Natural killer cell (primary cell): ENCODE results near the gene GTSF1L. TPM values are rescaled to one million over a fixed set of nuclear protein-coding genes. Genes with fewer than 3 reads are reported as not detected.

ENCODE experiments used
- ATAC-seq, 3 donors: fragments of 150-1000 bp in 2 of 3; fragments of 200-7000 bp in 1 of 3; cut with Tn5 transposase; 1 replicate in 1 of 3; 2 replicates in 2 of 3; pipeline ENCODE4 v1.10.0; 2021; ENCODE audit warnings: mild to moderate bottlenecking in 2 of 3, moderate library complexity in 2 of 3
- DNase-seq, 2 donors: peaks; one replicate each; pipeline versions ENCODE4 v3.0.0 to v3.0.0-alpha.2; 2013 to 2021; ENCODE audit warnings: mixed read lengths in 1 of 2
- H3K27ac ChIP-seq: one replicate; pipeline ENCODE4 v1.5.1; 2013; ENCODE audit warnings: mild to moderate bottlenecking, low read length
- H3K27me3 ChIP-seq: one replicate; pipeline ENCODE4 v1.6.1; 2013; ENCODE audit warnings: low read length; ENCODE audit not compliant: control insufficient read depth, insufficient read depth
- H3K36me3 ChIP-seq: one replicate; pipeline ENCODE4 v1.6.1; 2013; ENCODE audit warnings: low read length; ENCODE audit not compliant: control insufficient read depth, insufficient read depth
- H3K4me1 ChIP-seq: one replicate; pipeline ENCODE4 v1.6.1; 2013; ENCODE audit warnings: low read length; ENCODE audit not compliant: control insufficient read depth, insufficient read depth
- H3K4me3 ChIP-seq: one replicate; pipeline ENCODE4 v1.5.1; 2013; ENCODE audit warnings: low read length
- H3K9me3 ChIP-seq: one replicate; pipeline ENCODE4 v1.6.1; 2013; ENCODE audit warnings: low read length; ENCODE audit not compliant: control insufficient read depth, insufficient read depth
- H3K27ac Mint-ChIP-seq, 2 donors: one replicate each; pipeline ENCODE4 v1.8.0; 2022; ENCODE audit warnings: mild to moderate bottlenecking in 2 of 2, mixed read lengths in 2 of 2, moderate library complexity in 1 of 2
- H3K27me3 Mint-ChIP-seq, 2 donors: one replicate each; pipeline ENCODE4 v1.8.0; 2022; ENCODE audit warnings: low read depth in 2 of 2, mixed read lengths in 2 of 2
- H3K36me3 Mint-ChIP-seq: one replicate; pipeline ENCODE4 v1.8.0; 2022; ENCODE audit warnings: mixed read lengths
- H3K4me1 Mint-ChIP-seq, 2 donors: one replicate each; pipeline ENCODE4 v1.8.0; 2022; ENCODE audit warnings: mixed read lengths in 2 of 2
- H3K4me3 Mint-ChIP-seq: one replicate; pipeline ENCODE4 v1.8.0; 2022; ENCODE audit warnings: mild to moderate bottlenecking, moderate library complexity, mixed read lengths
- H3K9me3 Mint-ChIP-seq, 2 donors: one replicate each; pipeline ENCODE4 v1.8.0; 2022; ENCODE audit warnings: mixed read lengths in 2 of 2
- CTCF ChIP-seq: fragments of 200-600 bp; IDR thresholded peaks from one replicate; pipeline ENCODE4 v1.8.0; 2022; ENCODE audit warnings: antibody characterized with exemption
- WGBS: methylation state at CpG from one replicate; pipeline ENCODE4 v1.1.7; 2013; ENCODE audit warnings: missing lambda C conversion rate; ENCODE audit not compliant: insufficient coverage; 5-methylcytosine and 5-hydroxymethylcytosine counted together
- intact Hi-C: fragments of 100-400 bp; cut with micrococcal nuclease; formaldehyde crosslinking; loops from one replicate; pipeline ENCODE4 v1.14.2; 2022
- total RNA-seq, 4 donors: library from RNA; stranded (reverse); fragments of 120-200 nt in 1 of 4; gene quantifications; one replicate each; pipeline versions ENCODE4 v1.2.3 to v1.2.4, GENCODE V29; 2013 to 2022

Gene GTSF1L
- total RNA-seq, 3 donors from 2014 or later (not counting 1 experiment from before 2014, with no cell fraction given): not detected

- H3K4me1 ChIP-seq: no peaks in the 10 kb centered on the region
- WGBS: 87% methylated on average over 4 of the region's 4 CpGs
- TF ChIP-seq CTCF: no peak
- H3K27ac Mint-ChIP-seq: no peak overlapping the region
- no peak for DNase-seq
- H3K4me3 Mint-ChIP-seq: no peak overlapping the region
- no peak overlapping the region for H3K4me3 ChIP-seq
- H3K27ac ChIP-seq: no peak overlapping the region
- H3K27me3 Mint-ChIP-seq: no peaks in the 10 kb centered on the region
- no peaks in the 10 kb centered on the region for H3K9me3 ChIP-seq
- H3K27me3 ChIP-seq: no peaks in the 10 kb centered on the region
- no peaks in the 10 kb centered on the region for H3K9me3 Mint-ChIP-seq
- no peak for ATAC-seq
- H3K36me3 ChIP-seq: no peaks in the 10 kb centered on the region
- no peaks in the 10 kb centered on the region for H3K36me3 Mint-ChIP-seq
- H3K4me1 Mint-ChIP-seq: no peaks in the 10 kb centered on the region
- intact Hi-C loops: no loop called here
These were observed 3.6 kb downstream of the GTSF1L start for GRCh38 chr20:43723186-43723585.

DNA sequence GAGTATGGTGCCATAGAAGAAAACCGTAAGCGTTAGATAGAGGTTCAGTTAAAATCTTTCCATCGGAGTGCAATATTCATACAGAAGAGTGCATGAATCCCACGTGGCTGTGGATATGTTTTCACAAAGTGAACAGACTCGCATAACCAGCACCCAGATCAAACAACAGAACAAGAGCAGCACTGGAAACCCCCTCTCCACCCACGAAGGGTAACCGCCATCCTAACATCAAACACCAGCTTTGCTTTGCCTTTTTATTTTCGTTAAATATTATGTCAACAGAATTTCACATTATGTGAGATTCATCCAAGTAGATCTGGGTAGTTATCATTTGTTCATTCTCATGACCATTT, 4.7 kb downstream of the GTSF1L start:
- H3K27ac Mint-ChIP-seq: no peak overlapping the region
- TF ChIP-seq CTCF: no peak
- no peaks in the 10 kb centered on the region for H3K36me3 Mint-ChIP-seq
- no peak overlapping the region for H3K27ac ChIP-seq
- H3K4me3 Mint-ChIP-seq: no peak overlapping the region
- H3K4me3 ChIP-seq: no peak overlapping the region
- DNase-seq (peak in 1 of 2 donors; percentile 85), ATAC-seq (peak in 1 of 3 donors; percentile 48)
- no peaks in the 10 kb centered on the region for H3K4me1 ChIP-seq
- no peaks in the 10 kb centered on the region for H3K27me3 Mint-ChIP-seq
- no peaks in the 10 kb centered on the region for H3K27me3 ChIP-seq
- no peaks in the 10 kb centered on the region for H3K9me3 ChIP-seq
- 33% methylated on average over 8 of the region's 8 CpGs for WGBS
- no peaks in the 10 kb centered on the region for H3K4me1 Mint-ChIP-seq
- intact Hi-C loops: no loop called here
- no peaks in the 10 kb centered on the region for H3K9me3 Mint-ChIP-seq
- H3K36me3 ChIP-seq: no peaks in the 10 kb centered on the region

DNA sequence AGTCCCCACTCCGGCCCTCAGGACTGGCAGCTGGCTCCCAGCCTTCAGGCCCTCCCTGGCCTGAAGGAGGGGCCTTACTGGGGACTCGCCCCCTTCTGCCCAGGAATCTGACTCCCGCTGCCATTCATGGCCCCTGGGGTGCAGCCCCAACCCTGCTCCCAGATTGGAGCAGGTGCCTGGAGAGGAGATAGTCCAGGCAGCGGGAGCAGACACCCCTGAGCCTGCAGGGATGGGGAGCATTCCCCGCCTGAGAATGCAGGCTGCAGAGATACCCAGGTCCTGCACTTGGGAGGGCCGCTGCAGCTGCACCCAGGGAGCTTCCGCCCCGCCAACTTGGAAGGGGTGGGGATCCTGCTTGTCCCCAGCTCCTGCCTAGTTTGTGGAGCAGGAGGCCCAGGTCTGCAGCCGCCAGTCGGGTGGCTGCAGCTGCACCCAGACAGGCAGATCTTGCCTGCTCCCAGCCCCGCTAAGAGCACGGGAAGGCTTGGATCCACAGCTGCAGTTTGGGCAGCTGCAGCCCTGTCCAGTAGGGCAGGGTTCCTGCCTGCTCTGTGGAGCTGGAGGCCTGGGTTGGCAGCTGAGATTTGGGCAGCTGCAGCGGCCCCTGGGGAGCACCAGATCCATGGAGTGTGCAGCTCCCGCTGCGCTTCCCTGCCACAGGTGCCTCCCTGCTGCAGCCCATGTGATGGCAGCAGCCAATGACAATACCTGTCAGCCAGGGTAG, 5.2 kb downstream of the GTSF1L start:
- ATAC-seq: no peak
- WGBS: 72% methylated on average over 15 of the region's 15 CpGs
- no peaks in the 10 kb centered on the region for H3K9me3 Mint-ChIP-seq
- no peak overlapping the region for H3K4me3 ChIP-seq
- intact Hi-C loops: no loop called here
- no peak for DNase-seq
- H3K4me1 ChIP-seq: no peaks in the 10 kb centered on the region
- H3K4me1 Mint-ChIP-seq: no peaks in the 10 kb centered on the region
- H3K36me3 ChIP-seq: no peaks in the 10 kb centered on the region
- H3K4me3 Mint-ChIP-seq: no peak overlapping the region
- H3K27ac Mint-ChIP-seq: no peak overlapping the region
- H3K27me3 Mint-ChIP-seq: no peaks in the 10 kb centered on the region
- H3K36me3 Mint-ChIP-seq: no peaks in the 10 kb centered on the region
- no peaks in the 10 kb centered on the region for H3K27me3 ChIP-seq
- H3K27ac ChIP-seq: no peak overlapping the region
- no peaks in the 10 kb centered on the region for H3K9me3 ChIP-seq
- TF ChIP-seq CTCF: no peak

GRCh38 chr20:43721097-43721428, 5.7 kb downstream of the GTSF1L start:
- Histone ChIP-seq H3K27me3 (no peaks in the 10 kb centered on the region), H3K9me3 (no peaks in the 10 kb centered on the region), H3K4me1 (no peaks in the 10 kb centered on the region), H3K27ac (no peak overlapping the region), H3K4me3 (no peak overlapping the region), H3K36me3 (no peaks in the 10 kb centered on the region)
- H3K4me1 Mint-ChIP-seq: no peaks in the 10 kb centered on the region
- intact Hi-C loops: no loop called here
- no peak overlapping the region for H3K4me3 Mint-ChIP-seq
- no peaks in the 10 kb centered on the region for H3K27me3 Mint-ChIP-seq
- TF ChIP-seq CTCF: no peak
- DNase-seq (no peak), ATAC-seq (no peak)
- H3K36me3 Mint-ChIP-seq: no peaks in the 10 kb centered on the region
- no peaks in the 10 kb centered on the region for H3K9me3 Mint-ChIP-seq
- WGBS: 3% methylated on average over 2 of the region's 2 CpGs
- H3K27ac Mint-ChIP-seq: no peak overlapping the region
